Measurements from ENCODE around the gene MARK3. TPM values are rescaled to one million over a fixed set of nuclear protein-coding genes. Genes with fewer than 3 reads are reported as not detected.
A peak's percentile ranks its signal among the peaks of the same experiment; 100 is the strongest.

The MARK3 gene
- total RNA-seq, 1 experiment from 2014 or later: 189 TPM

- TF ChIP-seq CTCF (conservative IDR thresholded peaks at IDR 0.05) (no peak), EZH2 (IDR thresholded peaks at IDR 0.05; ENCODE audit: low read depth) (no peak)
- Histone ChIP-seq H3K4me3 (no peak overlapping the region), H3K27ac (no peak overlapping the region), H3F3A (ENCODE audit: insufficient read depth, low read depth) (peaks cover 57% of the 10 kb centered on the region), H3K4me1 (replicated peaks; ENCODE audit: insufficient read depth) (no peaks in the 10 kb centered on the region), H4K20me1 (ENCODE audit: insufficient read depth) (peaks cover 22% of the 10 kb centered on the region; the same call in 1 of the 2 replicates), H3K36me3 (ENCODE audit: low read depth) (0 out of 2 replicates have a peak, but pooled peaks cover 2% of the 10 kb centered on the region), H3K4me2 (no peak overlapping the region), H3K9me3 (ENCODE audit: insufficient read depth, low read depth) (no peaks in the 10 kb centered on the region), H3K9me2 (ENCODE audit: insufficient read depth) (no peaks in the 10 kb centered on the region), H3K79me2 (ENCODE audit: low read depth) (no peaks in the 10 kb centered on the region), H3K27me3 (ENCODE audit: insufficient read depth, low read depth) (no peaks in the 10 kb centered on the region), H2AFZ (no peak overlapping the region)
- intact Hi-C loops (cut with micrococcal nuclease; ENCODE audit: unreplicated experiment): no loop called here
- DNase-seq: no peak
- ChIA-PET POLR2A (ENCODE audit: unreplicated experiment) (interaction anchor here (0.6 kb wide), 3 partner anchors 73 to 485 kb away, joined by 3 to 4 read pairs (median 4); no protein-coding TSS in a partner anchor), CTCF (no interaction called here)
- no TSS peak for BruUV-seq (replicated peaks)
Measured at GRCh38 chr14:103514596-103515421, 129.6 kb downstream of the MARK3 start.

- POLR2A ChIA-PET (ENCODE audit: unreplicated experiment): interaction anchor here (0.7 kb wide), 1 partner anchor 60 kb away, joined by 3 read pairs; no protein-coding TSS in a partner anchor
- H3K79me2 ChIP-seq (ENCODE audit: low read depth): no peaks in the 10 kb centered on the region
- no peaks in the 10 kb centered on the region for H3K27me3 ChIP-seq (ENCODE audit: insufficient read depth, low read depth)
- H3K9me2 ChIP-seq (ENCODE audit: insufficient read depth): no peaks in the 10 kb centered on the region
- CTCF ChIA-PET: interaction anchor here (2.9 kb wide), 1 partner anchor 12 kb away, joined by 10 read pairs; the partner anchor contains the start of gene TRMT61A
- BruUV-seq (replicated peaks): no TSS peak
- no peak overlapping the region for H3K4me2 ChIP-seq
- H3K4me1 ChIP-seq (replicated peaks; ENCODE audit: insufficient read depth): peaks cover 5% of the 10 kb centered on the region; the same call in 1 of the 2 replicates
- TF ChIP-seq CTCF (conservative IDR thresholded peaks at IDR 0.05) (no peak), EZH2 (IDR thresholded peaks at IDR 0.05; ENCODE audit: low read depth) (no peak)
- H4K20me1 ChIP-seq (ENCODE audit: insufficient read depth): peaks cover 29% of the 10 kb centered on the region
- DNase-seq: no peak
- peaks cover 68% of the 10 kb centered on the region for H3F3A ChIP-seq (ENCODE audit: insufficient read depth, low read depth)
- no peaks in the 10 kb centered on the region for H3K9me3 ChIP-seq (ENCODE audit: insufficient read depth, low read depth)
- no peaks in the 10 kb centered on the region for H3K36me3 ChIP-seq (ENCODE audit: low read depth)
- no peak overlapping the region for H2AFZ ChIP-seq
- H3K27ac ChIP-seq: 0 out of 2 replicates have a peak overlapping the region, but pooled peaks have one; percentile 1
- intact Hi-C loops (cut with micrococcal nuclease; ENCODE audit: unreplicated experiment): no loop called here
- H3K4me3 ChIP-seq: no peak overlapping the region
Measured at GRCh38 chr14:103516426-103517173, 131.4 kb downstream of the MARK3 start.

GRCh38 chr14:103517174-103517566 is 132.0 kb downstream of the MARK3 start:
- no peaks in the 10 kb centered on the region for H3K36me3 ChIP-seq (ENCODE audit: low read depth)
- no peak for DNase-seq
- H3K27me3 ChIP-seq (ENCODE audit: insufficient read depth, low read depth): no peaks in the 10 kb centered on the region
- intact Hi-C loops (cut with micrococcal nuclease; ENCODE audit: unreplicated experiment): no loop called here
- peaks cover 29% of the 10 kb centered on the region for H4K20me1 ChIP-seq (ENCODE audit: insufficient read depth)
- no peaks in the 10 kb centered on the region for H3K9me3 ChIP-seq (ENCODE audit: insufficient read depth, low read depth)
- peaks cover 67% of the 10 kb centered on the region for H3F3A ChIP-seq (ENCODE audit: insufficient read depth, low read depth)
- no peak overlapping the region for H3K4me3 ChIP-seq
- H3K4me1 ChIP-seq (replicated peaks; ENCODE audit: insufficient read depth): peaks cover 10% of the 10 kb centered on the region
- H2AFZ ChIP-seq: no peak overlapping the region
- no peak overlapping the region for H3K4me2 ChIP-seq
- no peaks in the 10 kb centered on the region for H3K9me2 ChIP-seq (ENCODE audit: insufficient read depth)
- no peaks in the 10 kb centered on the region for H3K79me2 ChIP-seq (ENCODE audit: low read depth)
- POLR2A ChIA-PET (ENCODE audit: unreplicated experiment): interaction anchor here (0.7 kb wide), 1 partner anchor 59 kb away, joined by 3 read pairs; no protein-coding TSS in a partner anchor
- no peak overlapping the region for H3K27ac ChIP-seq
- no TSS peak for BruUV-seq (replicated peaks)
- CTCF ChIA-PET: interaction anchor here (2.9 kb wide), 1 partner anchor 11 kb away, joined by 10 read pairs; the partner anchor contains the start of gene TRMT61A
- TF ChIP-seq EZH2 (IDR thresholded peaks at IDR 0.05; ENCODE audit: low read depth): no peak
- no peak for TF ChIP-seq CTCF (conservative IDR thresholded peaks at IDR 0.05)

Data from PC-9 (cell line).